NCI-H2171 (cell line): ENCODE measurements around the gene DDX10.
"Not testable (repeated sequence)": the region's sequence is repeated elsewhere in the genome, so short reads cannot be mapped to it uniquely, and the experiment has no call there.

ENCODE experiments used
- DNase-seq: peaks from one replicate; lab custom pipeline; 2025; lab: John Stamatoyannopoulos, UW

DDX10 gene

DNA sequence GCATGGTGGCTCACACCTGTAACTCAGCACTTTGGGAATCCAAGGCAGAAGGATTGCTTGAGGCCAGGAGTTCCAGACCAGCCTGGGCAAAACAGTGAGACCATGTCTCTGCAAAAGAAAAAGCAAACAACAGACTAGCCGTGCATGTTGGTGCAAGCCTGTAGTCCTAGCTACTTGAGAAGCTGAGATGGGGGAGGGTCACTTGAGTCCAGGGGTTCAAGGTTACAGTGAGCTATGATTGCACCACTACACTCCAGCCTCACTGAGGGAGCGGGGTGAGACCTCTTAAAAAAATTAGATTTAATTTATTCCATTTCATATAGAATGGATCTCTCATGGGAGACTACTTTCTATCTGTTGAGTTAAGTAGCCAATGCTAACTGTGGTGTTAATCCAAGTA is 50.4 kb downstream of the DDX10 start:
- no peak for DNase-seq

DNA sequence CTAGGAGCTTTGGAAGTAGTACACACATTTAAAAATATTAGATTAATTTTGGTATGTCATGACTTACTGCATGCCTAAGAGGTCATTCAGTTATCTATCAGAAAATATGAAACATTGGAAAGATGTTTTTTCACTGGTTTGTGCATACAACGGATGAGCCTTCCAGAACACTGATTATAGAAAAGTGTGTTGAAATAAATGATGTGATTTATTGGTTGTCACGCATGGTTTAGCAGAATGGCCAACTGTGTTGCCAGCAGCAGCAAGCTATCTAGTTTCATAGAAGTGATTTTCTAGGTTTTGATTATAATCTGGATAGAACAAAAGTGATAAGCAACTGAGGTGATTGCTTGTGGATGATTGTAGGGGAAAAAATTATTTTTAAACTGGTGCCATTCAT is 53.6 kb downstream of the DDX10 start:
- peak; percentile 2 for DNase-seq

DNA sequence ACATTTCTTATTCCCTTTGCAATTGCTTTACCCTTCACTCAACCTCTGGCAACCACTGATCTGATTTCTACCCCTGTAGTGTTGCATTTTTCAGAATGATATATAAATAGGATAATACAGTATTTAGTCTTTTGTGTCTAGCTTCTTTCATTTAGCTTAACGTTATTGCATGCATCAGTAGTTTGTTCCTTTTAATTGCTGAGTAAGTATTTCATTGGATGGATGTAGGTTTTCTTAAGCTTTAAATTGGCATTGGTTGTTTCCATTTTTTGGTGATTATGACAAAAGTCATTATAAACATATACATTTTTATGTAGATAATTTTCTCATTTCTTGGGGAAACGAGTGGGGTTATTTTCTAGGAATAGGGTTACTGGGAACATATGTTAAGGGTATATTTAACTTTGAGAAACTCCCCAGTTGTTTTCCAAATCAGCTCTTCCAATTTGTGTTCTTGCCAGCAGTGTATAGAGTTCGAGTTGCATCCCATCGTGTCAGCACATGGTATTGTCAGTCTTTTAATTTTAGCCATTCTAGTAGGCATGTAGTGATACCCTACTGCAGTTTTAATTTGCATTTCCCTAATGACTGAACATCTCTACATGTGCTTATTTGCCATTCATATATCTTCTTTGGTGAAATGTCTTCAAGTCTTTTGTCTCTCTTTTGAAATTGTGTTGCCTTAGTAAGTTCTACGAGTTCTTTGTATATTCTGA is 60.3 kb downstream of the DDX10 start:
- no peak for DNase-seq

DNA sequence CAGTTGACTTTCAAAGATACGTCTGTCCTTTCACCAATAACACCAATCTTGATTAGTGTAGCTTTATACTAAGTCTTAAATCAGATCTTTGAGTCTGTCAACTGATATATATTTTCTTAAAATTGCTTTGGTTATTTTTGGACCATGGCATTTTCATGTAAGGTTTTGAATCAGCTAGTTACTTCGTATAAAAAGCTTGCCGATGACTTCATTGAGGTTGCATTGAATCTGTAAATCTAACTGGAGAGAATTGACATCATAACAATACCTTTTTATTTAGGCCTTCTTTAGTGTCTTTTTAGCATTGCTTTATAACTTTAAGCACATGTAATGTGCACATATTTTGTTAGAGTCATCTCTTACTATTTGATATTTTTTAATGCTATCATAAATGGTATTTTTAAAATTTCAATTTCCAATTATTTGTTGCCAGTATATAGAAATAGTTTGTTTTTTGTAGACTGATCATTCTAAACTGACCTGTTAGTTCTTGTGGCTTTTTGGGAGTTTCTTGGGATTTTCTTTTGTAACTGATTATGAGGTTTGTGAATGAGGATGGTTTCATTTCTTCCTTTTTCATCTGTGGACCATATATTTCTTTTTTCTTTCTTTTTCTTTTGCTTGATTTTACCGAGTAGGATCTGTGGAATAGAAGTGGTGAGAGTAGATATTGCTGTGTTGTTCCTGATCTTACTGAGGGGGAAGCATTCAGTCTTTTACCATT is 61.4 kb downstream of the DDX10 start:
- DNase-seq: no peak

DNA sequence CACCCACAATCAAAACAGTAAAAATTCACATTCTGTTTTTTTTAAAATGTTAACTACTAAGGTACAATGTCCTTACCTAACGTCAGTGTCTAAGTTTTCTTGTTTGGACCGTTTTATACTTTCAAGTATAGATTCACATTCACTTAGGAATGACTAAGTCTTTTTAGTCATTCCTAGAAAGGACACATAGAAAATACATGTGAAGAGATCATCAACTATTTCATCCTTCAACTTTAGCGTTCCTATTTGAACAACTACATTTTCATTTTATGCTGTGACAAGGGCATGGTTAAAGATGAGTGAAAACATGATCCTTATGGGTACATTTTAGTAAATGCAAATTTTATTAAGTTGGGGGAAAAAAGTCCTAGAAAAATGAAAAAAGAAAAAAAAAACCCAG is 62.8 kb downstream of the DDX10 start:
- no peak for DNase-seq

DNA sequence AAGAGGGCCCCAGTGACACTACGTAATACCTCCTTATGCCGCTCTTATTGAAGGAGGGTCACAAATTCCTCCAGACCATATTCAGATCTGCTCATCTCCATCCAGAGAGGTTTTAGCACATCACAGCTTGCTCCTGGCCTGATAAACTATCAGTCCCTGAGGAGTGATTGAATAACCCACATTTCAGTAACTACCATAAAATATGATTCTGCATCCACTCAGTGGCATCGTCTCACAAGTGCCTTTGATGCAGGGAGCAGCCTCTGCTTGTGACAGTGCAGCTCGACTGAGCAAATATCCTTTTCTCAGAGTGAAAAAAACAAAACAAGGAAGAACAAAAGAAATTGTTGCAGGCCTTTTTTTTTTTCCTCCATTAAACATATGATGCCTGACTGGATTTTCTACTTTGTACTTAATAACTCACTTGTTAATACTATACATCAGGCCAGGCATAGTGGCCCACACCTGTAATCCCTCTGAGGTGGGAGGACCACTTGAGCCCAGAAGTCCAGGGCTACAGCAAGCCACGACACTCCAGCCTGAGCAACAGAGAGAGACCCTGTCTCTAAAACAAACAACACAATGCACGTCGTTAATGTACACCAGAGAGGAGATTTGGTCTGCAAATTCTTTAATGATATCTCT is 64.5 kb downstream of the DDX10 start:
- no peak for DNase-seq

DNA sequence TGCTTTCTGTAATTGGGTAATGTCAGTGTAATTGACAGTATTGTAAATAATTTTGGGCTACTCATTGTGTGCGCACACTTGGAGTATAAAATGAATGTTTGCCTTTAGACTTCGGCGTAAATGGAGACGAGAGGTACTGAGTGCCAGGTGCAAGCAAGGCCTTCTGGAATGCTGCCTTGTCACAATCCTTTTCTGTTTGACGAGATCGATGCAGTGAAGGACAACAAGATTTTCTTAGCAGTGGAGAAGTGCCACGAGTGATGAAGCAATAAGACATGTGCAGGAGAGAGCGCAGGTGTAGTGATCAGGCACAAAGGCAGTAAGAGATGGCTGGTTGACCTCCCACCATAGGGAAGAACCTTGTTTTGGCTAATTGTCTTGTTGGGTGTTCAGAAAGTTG is 67.5 kb downstream of the DDX10 start:
- no peak for DNase-seq

DNA sequence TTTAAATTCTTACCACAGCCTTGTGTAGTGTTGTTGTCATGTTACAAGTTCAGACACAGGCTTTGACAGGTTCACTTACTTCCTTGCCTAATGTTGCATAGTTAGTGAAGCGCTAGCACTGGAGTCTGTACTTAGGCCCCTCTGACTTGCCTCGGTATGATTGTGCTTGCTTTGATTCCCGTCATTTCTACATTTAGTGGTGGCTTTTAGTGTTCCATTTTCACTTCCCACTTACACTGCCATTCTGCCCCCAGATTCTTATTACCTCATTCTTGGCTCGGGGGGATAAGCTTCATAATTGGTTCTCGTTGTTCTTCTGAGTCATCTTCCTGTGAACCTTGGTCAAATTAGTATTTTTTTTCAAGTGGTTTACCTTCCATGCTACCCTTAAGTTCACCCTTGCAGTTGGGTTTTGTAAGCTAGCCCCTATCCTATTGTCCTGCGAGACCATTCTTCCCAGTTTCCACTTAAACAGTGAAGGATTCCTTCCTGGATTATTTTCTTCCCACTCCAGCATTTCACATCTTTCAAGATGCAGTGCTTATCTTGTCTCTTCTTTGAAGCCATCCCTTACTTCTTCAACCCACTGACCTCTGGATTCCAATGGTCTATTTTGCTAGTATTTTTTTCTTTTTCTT is 68.7 kb downstream of the DDX10 start:
- DNase-seq: no peak

DNA sequence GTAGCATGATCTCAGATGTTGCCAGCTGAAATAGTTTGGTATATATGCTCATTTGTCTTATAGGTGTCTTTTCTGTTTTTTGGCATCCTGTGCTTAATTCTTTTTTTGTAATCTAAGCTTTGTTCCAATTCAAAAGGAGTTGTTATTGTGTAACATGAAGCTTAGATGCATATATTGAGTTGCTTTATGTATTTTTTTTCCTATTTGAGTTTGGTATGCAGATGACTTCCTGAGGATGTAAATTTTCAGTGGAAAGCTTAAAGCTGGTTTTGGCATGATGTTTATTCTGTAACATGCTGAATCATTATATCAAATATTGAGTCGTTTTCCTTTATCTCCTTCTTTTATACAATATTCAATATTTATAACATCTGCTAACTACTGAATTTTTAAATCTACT is 69.4 kb downstream of the DDX10 start:
- no peak for DNase-seq

DNA sequence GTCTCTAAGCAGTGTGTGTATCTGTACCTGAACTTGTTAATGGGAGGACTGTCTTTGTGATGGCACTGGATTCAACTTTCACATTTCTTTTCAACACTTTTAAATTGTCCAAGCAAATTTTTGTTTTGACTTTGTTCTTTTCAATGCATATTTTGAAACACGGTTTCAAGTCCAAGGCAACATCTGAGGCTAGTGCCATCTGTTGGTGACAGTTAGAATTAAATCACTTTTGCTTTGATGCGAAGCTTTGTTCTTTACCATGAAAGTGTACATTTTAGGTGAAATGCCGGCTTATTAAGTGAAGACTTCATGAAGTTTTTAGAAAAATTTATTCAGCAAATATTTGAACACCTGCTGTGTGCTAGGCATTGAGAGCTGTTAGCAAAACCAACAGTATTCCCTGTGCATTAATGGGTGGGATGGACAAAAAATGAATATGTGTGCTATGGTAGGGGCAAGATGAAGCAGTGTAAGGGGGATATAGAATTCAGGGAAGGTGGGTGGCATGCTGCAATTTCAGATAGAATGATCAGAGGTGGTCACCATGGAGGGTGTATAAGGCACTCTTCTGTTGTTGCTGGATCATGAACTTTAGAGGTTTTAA is 70.2 kb downstream of the DDX10 start:
- no peak for DNase-seq

DNA sequence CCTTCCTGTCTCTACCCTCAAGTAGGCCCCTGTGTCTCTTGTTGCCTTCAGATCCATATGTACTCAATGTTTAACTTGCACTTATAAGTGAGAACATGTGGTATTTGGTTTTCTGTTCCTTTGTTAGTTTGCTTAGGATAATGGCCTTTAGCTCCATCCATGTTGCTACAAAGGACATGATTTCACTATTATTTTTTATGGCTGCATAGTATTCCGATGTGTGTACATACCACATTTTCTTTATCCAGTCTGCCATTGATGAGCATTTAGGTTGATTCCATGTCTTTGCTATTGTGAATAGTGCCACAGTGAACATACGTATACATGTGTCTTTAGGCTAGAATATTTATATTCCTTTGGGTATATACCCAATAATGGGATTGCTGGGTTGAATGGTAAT is 75.3 kb downstream of the DDX10 start:
- not testable (repeated sequence) for DNase-seq

DNA sequence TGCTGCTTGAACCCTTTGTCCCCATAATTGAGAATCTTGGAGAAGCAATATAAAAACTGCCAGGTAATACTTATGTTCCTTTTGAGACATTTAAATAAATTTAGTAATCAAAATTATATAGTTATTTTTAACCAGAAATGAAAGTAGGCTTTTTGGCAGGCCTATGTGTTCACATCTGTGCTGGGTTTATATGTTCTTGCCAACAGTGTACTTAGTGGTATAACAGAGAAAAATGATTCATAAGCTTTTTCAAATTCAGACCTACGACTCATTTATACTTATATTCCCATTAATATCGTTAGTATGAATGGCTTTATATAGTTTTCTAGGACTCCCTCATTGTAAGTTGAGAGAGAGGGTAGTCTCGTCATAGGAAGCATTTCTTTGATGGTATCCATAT is 79.0 kb downstream of the DDX10 start:
- no peak for DNase-seq

DNA sequence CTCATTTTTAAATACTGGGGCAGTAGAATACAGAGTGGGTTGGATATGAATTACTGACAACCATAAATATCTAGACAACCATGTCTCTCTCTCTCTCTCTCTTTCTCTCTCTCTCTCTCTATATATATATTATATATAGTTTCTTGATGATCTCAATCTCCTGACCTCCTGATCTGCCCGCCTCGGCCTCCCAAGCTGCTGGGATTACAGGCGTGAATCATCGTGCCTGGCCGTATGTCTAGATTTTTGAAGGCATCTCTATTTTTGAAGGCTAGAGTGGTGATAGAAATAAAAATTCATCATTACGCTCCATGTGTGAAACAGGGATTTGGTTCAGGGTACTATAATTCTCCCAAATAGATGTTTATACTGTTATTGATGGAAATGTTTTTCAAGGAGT is 84.1 kb downstream of the DDX10 start:
- no peak for DNase-seq

DNA sequence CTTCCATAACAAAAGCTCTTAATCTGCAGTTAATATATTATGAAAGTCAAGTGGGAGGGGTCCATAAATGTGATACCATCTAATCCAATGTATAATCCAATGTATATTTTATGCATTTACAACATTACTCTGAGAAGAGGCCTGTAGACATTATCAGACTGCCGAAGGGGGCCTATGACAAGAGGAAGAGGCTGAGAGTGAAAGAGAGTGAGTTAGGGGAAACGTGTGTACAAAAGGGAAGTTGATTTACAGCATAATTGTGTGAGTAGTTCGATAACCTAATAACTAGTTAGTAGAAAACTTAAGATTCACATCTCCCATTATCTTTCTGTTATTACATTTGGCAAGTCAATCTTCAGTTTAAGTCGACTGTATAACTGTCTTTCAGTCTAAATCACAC is 86.6 kb downstream of the DDX10 start:
- DNase-seq: no peak

DNA sequence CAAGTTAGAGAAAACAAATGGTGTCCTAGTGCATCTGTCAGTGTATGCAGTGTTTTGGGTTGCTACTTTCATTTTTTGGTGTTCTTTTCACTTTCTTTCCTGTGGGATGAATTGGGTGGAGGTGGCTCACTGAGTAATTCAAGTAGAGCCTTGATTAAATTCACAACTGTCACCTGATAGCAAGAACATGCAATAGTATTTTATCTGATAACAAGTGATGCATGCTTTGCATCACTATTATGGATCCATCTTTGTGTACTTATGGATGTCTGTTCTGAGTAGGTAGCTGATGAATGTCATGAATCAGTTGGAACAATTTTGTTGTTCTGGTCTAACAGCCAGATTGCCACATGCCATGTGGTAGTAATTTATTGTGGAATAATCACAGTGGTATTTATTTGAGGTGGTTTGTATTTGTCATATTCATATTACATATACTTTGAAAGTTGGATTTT is 87.5 kb downstream of the DDX10 start:
- no peak for DNase-seq

DNA sequence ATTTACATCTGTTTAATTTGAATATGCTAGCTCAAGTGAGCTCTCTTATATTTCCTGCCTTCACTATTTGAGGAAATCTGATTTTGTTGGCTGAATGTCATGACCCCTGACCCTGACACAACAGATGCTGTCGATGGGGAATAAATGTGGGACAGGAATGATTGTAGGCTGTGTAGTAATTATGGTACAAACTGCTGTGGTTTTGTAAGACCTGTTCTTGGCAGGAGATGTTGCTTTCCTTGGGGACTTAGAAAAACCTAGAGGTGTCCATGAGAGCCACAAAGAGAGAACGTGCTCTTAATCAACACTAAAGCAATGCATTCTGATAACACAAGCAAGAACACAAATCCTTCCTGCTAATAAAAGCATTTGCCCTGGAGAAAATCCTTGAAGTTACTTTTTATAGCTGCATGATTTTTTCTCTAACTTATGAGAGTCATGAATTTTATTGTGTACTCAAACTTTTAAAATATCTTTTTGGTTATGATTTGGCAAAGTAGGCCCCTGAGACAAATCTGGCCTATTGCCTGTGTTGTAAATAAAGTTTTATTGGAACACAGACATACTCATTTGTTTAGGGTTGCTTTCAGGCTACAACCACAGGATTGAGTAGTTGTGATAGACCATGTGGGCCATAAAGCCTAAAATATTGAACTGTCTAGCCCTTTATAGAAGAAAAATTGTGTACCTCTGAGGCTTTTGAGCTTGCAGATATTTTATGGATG is 90.2 kb downstream of the DDX10 start:
- DNase-seq: no peak

DNA sequence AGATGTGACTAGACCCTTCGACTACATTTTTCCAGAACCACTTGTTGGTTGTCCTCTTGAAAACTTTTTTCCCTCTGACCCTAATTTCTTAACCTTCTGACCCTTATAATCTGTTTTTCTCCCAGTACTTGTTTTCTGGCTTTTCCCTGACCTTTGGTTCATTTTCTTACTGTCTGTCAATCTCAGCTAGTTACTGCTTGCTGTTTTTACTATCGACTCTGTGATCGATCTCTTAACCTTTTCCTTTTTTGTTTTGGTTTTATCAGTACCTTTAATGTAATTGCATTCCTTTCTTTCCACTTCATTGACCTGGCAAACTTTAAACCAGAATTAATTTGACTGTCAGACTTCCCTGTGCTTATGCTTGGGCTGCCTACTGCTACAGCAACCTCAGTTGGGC is 92.8 kb downstream of the DDX10 start:
- no peak for DNase-seq

DNA sequence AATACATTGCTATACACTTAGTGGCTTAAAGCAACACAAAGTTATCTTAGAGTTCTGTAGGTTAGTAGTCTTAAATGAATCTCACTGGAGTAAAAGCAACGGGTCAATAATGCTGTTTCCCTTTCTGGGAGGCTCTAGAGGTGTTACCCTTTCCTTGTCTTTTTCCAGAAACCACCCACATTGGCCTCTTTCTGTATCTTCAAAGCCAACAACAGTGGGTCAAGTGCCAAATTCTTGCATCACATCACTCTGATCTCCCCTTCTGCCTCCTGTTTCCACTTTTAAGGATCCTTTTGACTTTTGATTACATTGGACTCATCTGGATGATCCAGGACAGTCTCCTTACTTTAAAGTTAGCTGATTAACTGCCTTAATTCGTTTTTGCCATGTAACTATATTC is 93.6 kb downstream of the DDX10 start:
- DNase-seq: no peak

DNA sequence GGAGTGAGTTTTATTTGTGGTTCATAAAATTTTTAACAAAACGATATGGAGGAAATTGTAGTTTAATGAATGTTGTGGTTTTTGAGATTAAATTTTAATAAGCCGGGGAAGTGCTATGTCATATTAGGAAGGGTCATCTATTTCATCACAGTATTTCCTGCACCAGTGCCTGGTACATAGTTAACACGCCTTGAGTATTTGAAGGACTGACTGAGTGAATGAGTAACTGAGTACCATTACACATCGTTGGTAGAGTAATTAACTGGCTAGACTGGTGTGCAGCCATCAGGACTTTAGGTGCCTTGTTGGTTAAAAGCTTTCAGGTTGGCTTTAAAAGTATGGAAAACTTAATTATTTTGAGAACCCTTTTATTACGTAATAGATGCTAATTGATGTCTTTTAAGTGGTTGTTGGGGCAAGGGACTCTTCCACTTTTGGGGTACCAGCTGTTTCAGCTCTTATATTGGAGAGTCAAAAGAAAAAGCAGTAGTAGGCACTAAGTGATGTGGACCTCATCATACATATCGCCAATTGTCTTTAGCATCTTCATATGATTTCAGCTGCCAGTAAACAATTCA is 101.8 kb downstream of the DDX10 start:
- no peak for DNase-seq

DNA sequence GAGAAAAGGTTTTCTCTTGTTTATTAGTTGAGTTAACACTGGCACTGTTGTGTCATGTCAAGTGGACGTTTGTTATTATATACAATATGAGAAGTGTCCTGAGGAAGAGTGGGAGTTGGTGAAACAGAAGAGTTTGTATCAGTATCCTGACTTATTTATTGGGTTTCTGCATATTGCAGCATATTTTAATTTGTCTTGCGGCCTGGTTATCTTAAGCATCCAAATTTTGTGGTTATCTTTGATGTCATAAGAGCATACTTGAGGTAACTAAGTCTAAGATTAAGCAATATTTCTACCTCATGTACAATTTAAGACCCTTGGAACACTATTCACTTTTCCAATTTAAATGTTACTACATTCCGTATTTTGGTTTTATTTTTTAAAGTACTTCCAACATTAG is 103.5 kb downstream of the DDX10 start:
- no peak for DNase-seq

DNA sequence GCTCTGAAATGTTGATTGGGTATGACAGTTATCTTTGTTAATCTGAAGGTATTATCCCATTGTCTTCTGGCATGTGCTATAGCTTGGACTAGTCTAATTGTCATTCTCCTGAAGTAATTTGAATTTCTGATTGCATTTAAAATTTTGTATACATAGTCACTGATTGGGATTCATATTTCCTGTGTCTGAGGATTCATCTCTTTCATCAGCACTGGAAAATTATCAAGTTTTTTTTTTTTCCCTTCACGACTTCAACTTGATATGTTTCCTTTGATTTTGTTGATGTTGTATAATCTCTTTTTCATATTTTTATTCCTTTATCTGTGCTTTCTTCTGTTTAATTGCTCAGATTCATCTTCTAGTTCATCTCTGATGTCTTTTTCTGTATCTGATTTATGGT is 104.1 kb downstream of the DDX10 start:
- DNase-seq: no peak
